PC-9 (cell line): ENCODE data around the gene RHBDD1. TPM values are rescaled to one million over a fixed set of nuclear protein-coding genes. Genes with fewer than 3 reads are reported as not detected.

Experiments
- BruUV-seq: library from RNA; stranded (reverse); fragments of 400-500 nt; replicated peaks from 2 replicates; lab custom pipeline; 2021; lab: Mats Ljungman, UMichigan
- CTCF ChIA-PET: fragments of 300-600 bp; sonication (Branson Sonifier 250); formaldehyde crosslinking; loops from one replicate; lab custom pipeline; 2022; ENCODE audit warnings: antibody characterized with exemption; lab: Charles Lee
- POLR2A ChIA-PET: fragments of 300-600 bp; sonication (Branson Sonifier 250); formaldehyde crosslinking; loops from one replicate; lab custom pipeline; 2022; ENCODE audit warnings: antibody characterized with exemption; ENCODE audit not compliant: unreplicated experiment; lab: Charles Lee
- DNase-seq, 2 experiments: peaks; one replicate each; pipeline versions ENCODE4 v3.0.0 to v3.0.0-alpha.2; 2015 to 2022; ENCODE audit warnings: mixed read lengths in 1 of 2
- H2AFZ ChIP-seq: fragments of 200-600 bp; sonication (generic); 2 replicates; pipeline ENCODE4 v1.8.1; 2017; ENCODE audit warnings: antibody characterized with exemption
- H3F3A ChIP-seq: fragments of 200-600 bp; sonication (generic); 2 replicates; pipeline ENCODE4 v1.8.1; 2017; ENCODE audit warnings: antibody characterized with exemption, mild to moderate bottlenecking, low read depth; ENCODE audit not compliant: insufficient read depth
- H3K27ac ChIP-seq: fragments of 200-600 bp; sonication (generic); 2 replicates; pipeline ENCODE4 v1.6.1; 2016; ENCODE audit warnings: mixed run types
- H3K27me3 ChIP-seq: fragments of 200-600 bp; sonication (generic); 2 replicates; pipeline ENCODE4 v1.6.1; 2016; ENCODE audit warnings: low read depth, mixed run types; ENCODE audit not compliant: insufficient read depth
- H3K36me3 ChIP-seq: fragments of 200-600 bp; sonication (generic); 2 replicates; pipeline ENCODE4 v1.6.1; 2016; ENCODE audit warnings: low read depth, mixed run types
- H3K4me1 ChIP-seq: fragments of 200-600 bp; sonication (generic); replicated peaks from 2 replicates; pipeline ENCODE4 v1.6.1; 2016; ENCODE audit warnings: mixed run types; ENCODE audit not compliant: insufficient read depth
- H3K4me2 ChIP-seq: fragments of 200-600 bp; sonication (generic); 2 replicates; pipeline ENCODE4 v1.6.1; 2017; ENCODE audit warnings: mixed run types
- H3K4me3 ChIP-seq: fragments of 200-600 bp; sonication (generic); 2 replicates; pipeline ENCODE4 v1.6.1; 2016; ENCODE audit warnings: mixed run types
- H3K79me2 ChIP-seq: fragments of 200-600 bp; sonication (generic); 2 replicates; pipeline ENCODE4 v1.6.1; 2017; ENCODE audit warnings: low read depth, mixed run types
- H3K9me2 ChIP-seq: fragments of 200-600 bp; sonication (generic); 2 replicates; pipeline ENCODE4 v1.8.1; 2017; ENCODE audit warnings: mild to moderate bottlenecking; ENCODE audit not compliant: insufficient read depth
- H3K9me3 ChIP-seq: fragments of 200-600 bp; sonication (generic); 2 replicates; pipeline ENCODE4 v1.8.1; 2016; ENCODE audit warnings: low read depth; ENCODE audit not compliant: insufficient read depth
- H4K20me1 ChIP-seq: fragments of 200-600 bp; sonication (generic); 2 replicates; pipeline ENCODE4 v1.8.1; 2017; ENCODE audit not compliant: insufficient read depth
- EZH2 ChIP-seq: fragments of 200-600 bp; sonication (generic); IDR thresholded peaks from 2 replicates; pipeline ENCODE4 v1.8.0; 2017; ENCODE audit warnings: antibody characterized with exemption, low read depth
- intact Hi-C: fragments of 100-400 bp; cut with micrococcal nuclease; formaldehyde crosslinking; loops from one replicate; pipeline ENCODE4 v1.10.0; 2022; ENCODE audit not compliant: unreplicated experiment
- total RNA-seq: library from RNA; stranded (reverse); gene quantifications from 2 replicates; pipeline ENCODE4 v1.2.3, GENCODE V29; 2021
- TF ChIP-seq, protein P1 (sequence below): fragments of 200-600 bp; sonication (generic); conservative IDR thresholded peaks from 2 replicates; pipeline ENCODE4 v1.6.1; 2017; ENCODE audit warnings: mixed run types, antibody characterized with exemption, mild to moderate bottlenecking, moderate library complexity

Gene RHBDD1
- total RNA-seq, 1 experiment from 2014 or later, result 22.3 TPM

- CTCF ChIA-PET, result no interaction called here
- no peak for DNase-seq
- H3K9me2 ChIP-seq, result no peaks in the 10 kb centered on the region
- no peak for TF ChIP-seq EZH2
- TF ChIP-seq, protein P1, sequence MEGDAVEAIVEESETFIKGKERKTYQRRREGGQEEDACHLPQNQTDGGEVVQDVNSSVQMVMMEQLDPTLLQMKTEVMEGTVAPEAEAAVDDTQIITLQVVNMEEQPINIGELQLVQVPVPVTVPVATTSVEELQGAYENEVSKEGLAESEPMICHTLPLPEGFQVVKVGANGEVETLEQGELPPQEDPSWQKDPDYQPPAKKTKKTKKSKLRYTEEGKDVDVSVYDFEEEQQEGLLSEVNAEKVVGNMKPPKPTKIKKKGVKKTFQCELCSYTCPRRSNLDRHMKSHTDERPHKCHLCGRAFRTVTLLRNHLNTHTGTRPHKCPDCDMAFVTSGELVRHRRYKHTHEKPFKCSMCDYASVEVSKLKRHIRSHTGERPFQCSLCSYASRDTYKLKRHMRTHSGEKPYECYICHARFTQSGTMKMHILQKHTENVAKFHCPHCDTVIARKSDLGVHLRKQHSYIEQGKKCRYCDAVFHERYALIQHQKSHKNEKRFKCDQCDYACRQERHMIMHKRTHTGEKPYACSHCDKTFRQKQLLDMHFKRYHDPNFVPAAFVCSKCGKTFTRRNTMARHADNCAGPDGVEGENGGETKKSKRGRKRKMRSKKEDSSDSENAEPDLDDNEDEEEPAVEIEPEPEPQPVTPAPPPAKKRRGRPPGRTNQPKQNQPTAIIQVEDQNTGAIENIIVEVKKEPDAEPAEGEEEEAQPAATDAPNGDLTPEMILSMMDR, result no peak
- BruUV-seq, result no TSS peak
- H3K79me2 ChIP-seq, result no peaks in the 10 kb centered on the region
- H2AFZ ChIP-seq, result no peak overlapping the region
- no peak overlapping the region for H3K27ac ChIP-seq
- no peaks in the 10 kb centered on the region for H4K20me1 ChIP-seq
- no peak overlapping the region for H3K4me3 ChIP-seq
- 0 out of 2 replicates have a peak, but pooled peaks cover 5% of the 10 kb centered on the region for H3K4me1 ChIP-seq
- no peaks in the 10 kb centered on the region for H3F3A ChIP-seq
- H3K36me3 ChIP-seq, result no peaks in the 10 kb centered on the region
- no peaks in the 10 kb centered on the region for H3K9me3 ChIP-seq
- intact Hi-C loops, result no loop called here
- H3K4me2 ChIP-seq, result no peak overlapping the region
- POLR2A ChIA-PET, result no interaction called here
- H3K27me3 ChIP-seq, result no peaks in the 10 kb centered on the region
These were observed 69.9 kb downstream of the RHBDD1 start for GRCh38 chr2:226905718-226906117.

DNA sequence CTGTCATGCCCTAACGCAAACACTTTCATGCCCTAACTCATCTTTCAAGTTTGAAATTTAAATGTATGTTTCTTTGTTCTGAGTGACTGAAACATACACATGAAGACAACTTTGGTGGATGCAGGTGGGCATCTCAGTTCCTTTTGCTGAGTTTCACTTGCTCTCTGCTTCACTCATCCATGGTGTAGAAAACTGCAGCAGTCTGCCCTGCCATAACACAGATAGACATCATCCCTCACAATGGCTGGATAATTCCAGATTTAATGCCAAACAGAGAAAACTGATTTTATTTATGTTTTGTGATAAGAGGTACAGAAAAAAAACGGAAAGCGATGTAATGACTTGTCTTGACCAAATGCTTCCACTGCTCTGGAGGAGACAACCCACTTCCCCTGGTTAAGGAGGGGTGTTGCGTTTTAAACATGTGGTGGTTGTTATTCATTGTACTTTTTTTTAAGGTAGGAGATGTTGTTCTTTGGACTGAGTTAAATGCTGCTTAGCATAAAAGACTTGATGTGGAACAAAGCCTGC lies 70.4 kb downstream of the RHBDD1 start:
- Histone ChIP-seq H3F3A (no peaks in the 10 kb centered on the region), H2AFZ (no peak overlapping the region), H3K4me2 (no peak overlapping the region), H3K9me2 (no peaks in the 10 kb centered on the region), H4K20me1 (no peaks in the 10 kb centered on the region), H3K4me1 (0 out of 2 replicates have a peak, but pooled peaks cover 5% of the 10 kb centered on the region), H3K9me3 (no peaks in the 10 kb centered on the region), H3K27ac (no peak overlapping the region), H3K27me3 (no peaks in the 10 kb centered on the region), H3K36me3 (no peaks in the 10 kb centered on the region), H3K79me2 (no peaks in the 10 kb centered on the region), H3K4me3 (no peak overlapping the region)
- ChIA-PET CTCF (no interaction called here), POLR2A (no interaction called here)
- intact Hi-C loops, result no loop called here
- BruUV-seq, result no TSS peak
- TF ChIP-seq, protein P1, result no peak
- no peak for TF ChIP-seq EZH2
- no peak for DNase-seq

DNA sequence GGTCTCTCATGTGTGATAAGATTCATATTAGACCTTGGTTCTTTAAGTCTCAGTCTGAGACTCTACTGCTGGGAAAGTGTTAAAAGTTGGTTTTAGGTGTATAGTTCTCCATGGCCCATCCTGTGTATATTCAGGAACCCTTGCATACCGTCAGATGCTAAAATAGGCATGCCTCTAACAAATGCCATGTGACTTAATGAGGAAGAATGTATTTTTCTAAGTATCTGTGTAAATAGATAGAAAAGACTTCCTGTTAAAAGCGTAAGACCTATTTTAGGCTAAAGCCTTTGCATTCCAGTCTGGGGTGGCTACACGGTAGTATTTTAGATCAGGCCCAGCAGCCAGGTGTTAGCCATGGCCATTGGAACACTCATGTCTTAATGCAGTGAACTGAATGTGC lies 73.3 kb downstream of the RHBDD1 start:
- POLR2A ChIA-PET, result no interaction called here

More for the DNA sequence above, 73.3 kb downstream of the RHBDD1 start:
- H2AFZ ChIP-seq, result no peak overlapping the region
- H3K4me1 ChIP-seq, result no peaks in the 10 kb centered on the region
- no peaks in the 10 kb centered on the region for H3K79me2 ChIP-seq
- H3K4me3 ChIP-seq, result no peak overlapping the region
- no peaks in the 10 kb centered on the region for H3K36me3 ChIP-seq
- no peaks in the 10 kb centered on the region for H4K20me1 ChIP-seq
- H3K27ac ChIP-seq, result no peak overlapping the region
- BruUV-seq, result no TSS peak
- no peaks in the 10 kb centered on the region for H3K9me2 ChIP-seq
- H3K4me2 ChIP-seq, result no peak overlapping the region
- no peaks in the 10 kb centered on the region for H3K9me3 ChIP-seq
- H3F3A ChIP-seq, result no peaks in the 10 kb centered on the region
- TF ChIP-seq, protein P1, result no peak
- TF ChIP-seq EZH2, result no peak
- CTCF ChIA-PET, result no interaction called here
- no peaks in the 10 kb centered on the region for H3K27me3 ChIP-seq
- intact Hi-C loops, result no loop called here
- no peak for DNase-seq
